Immature natural killer cell (primary cell): ENCODE results near the gene ABI3BP. TPM values are rescaled to one million over a fixed set of nuclear protein-coding genes. Genes with fewer than 3 reads are reported as not detected.

ENCODE experiments used
- DNase-seq, 3 donors: peaks; one replicate each; pipeline ENCODE4 v3.0.0; 2022; ENCODE audit warnings: mixed read lengths in 1 of 3
- H3K27ac Mint-ChIP-seq, 6 donors: one replicate each; pipeline ENCODE4 v1.8.0; 2020; ENCODE audit warnings: mixed read lengths in 6 of 6, mild to moderate bottlenecking in 5 of 6, inconsistent platforms in 4 of 6, moderate library complexity in 3 of 6
- H3K27me3 Mint-ChIP-seq, 3 donors: one replicate each; pipeline ENCODE4 v1.8.0; 2020 to 2021; ENCODE audit warnings: low read depth in 3 of 3, mild to moderate bottlenecking in 3 of 3, mixed read lengths in 3 of 3, moderate library complexity in 3 of 3, inconsistent platforms in 1 of 3
- H3K36me3 Mint-ChIP-seq, 3 donors: one replicate each; pipeline ENCODE4 v1.8.0; 2020; ENCODE audit warnings: mixed read lengths in 3 of 3, inconsistent platforms in 2 of 3, mild to moderate bottlenecking in 2 of 3
- H3K4me1 Mint-ChIP-seq, 2 donors: one replicate each; pipeline ENCODE4 v1.8.0; 2020; ENCODE audit warnings: inconsistent platforms in 2 of 2, mild to moderate bottlenecking in 2 of 2, mixed read lengths in 2 of 2, moderate library complexity in 1 of 2
- H3K4me3 Mint-ChIP-seq, 5 donors: one replicate each; pipeline ENCODE4 v1.8.0; 2020; ENCODE audit warnings: mild to moderate bottlenecking in 5 of 5, mixed read lengths in 5 of 5, inconsistent platforms in 3 of 5, moderate library complexity in 3 of 5
- H3K9me3 Mint-ChIP-seq, 6 donors: one replicate each; pipeline ENCODE4 v1.8.0; 2020; ENCODE audit warnings: mild to moderate bottlenecking in 6 of 6, mixed read lengths in 6 of 6, inconsistent platforms in 4 of 6, moderate library complexity in 3 of 6
- polyA plus RNA-seq, 3 donors: library from polyadenylated mRNA; unstranded; fragments of 300-500 nt; fragmentation: Illumina TruSeq; gene quantifications; one replicate each; pipeline ENCODE4 v1.2.3, GENCODE V29; 2021

Gene ABI3BP
- polyA plus RNA-seq, 3 donors from 2014 or later: not detected

GRCh38 chr3:100910986-100911385 lies 82.2 kb downstream of the ABI3BP start:
- no peak overlapping the region for H3K4me3 Mint-ChIP-seq
- H3K9me3 Mint-ChIP-seq: peaks cover 0 to 2% (median under 1%) of the 10 kb centered on the region in 6 donors
- no peaks in the 10 kb centered on the region for H3K36me3 Mint-ChIP-seq
- H3K4me1 Mint-ChIP-seq: no peaks in the 10 kb centered on the region
- no peak overlapping the region for H3K27ac Mint-ChIP-seq
- no peak for DNase-seq
- peaks cover 0 to 2% (median 0%) of the 10 kb centered on the region in 3 donors for H3K27me3 Mint-ChIP-seq

- Mint-ChIP-seq H3K9me3 (peaks cover 0 to 4% (median 0%) of the 10 kb centered on the region in 6 donors), H3K4me3 (no peak overlapping the region), H3K4me1 (peaks cover 3 to 11% of the 10 kb centered on the region in 2 donors), H3K27ac (no peak overlapping the region), H3K36me3 (no peaks in the 10 kb centered on the region), H3K27me3 (no peaks in the 10 kb centered on the region)
- no peak for DNase-seq
Measured at GRCh38 chr3:100902572-100902971, 90.6 kb downstream of the ABI3BP start.

DNA sequence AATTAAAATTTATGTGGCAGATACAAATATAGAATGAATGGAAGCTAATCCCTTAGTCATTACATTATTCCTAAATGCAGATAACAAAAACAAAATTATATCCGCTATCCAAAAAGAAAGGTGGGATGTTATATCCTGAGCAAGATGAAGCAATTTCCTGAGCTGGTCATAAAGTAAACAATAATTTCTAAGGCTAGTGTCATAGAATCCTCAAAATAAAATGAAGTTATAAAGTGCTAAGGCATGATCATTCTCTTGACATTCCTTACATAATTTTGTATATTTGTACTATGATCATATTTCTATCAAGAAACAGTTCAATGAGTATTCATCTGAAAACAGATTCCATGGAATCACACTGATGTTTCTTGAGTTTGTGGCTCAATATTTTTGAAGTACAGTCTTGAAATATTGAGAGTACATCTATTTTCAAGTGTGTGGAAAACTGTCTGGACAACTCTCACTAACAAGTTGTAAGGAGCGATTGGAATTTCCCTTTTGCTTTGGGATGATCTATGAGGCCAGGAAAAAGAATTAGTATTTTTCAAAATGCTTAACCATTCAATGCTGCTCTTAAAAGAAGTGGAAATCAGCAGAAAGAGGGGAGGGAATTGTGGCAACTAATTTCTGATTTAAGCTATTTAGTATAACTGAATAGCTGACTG lies 92.4 kb downstream of the ABI3BP start:
- DNase-seq: no peak
- H3K4me1 Mint-ChIP-seq: peaks cover 3 to 11% of the 10 kb centered on the region in 2 donors
- no peak overlapping the region for H3K27ac Mint-ChIP-seq
- H3K36me3 Mint-ChIP-seq: no peaks in the 10 kb centered on the region
- no peaks in the 10 kb centered on the region for H3K27me3 Mint-ChIP-seq
- H3K4me3 Mint-ChIP-seq: no peak overlapping the region
- H3K9me3 Mint-ChIP-seq: peaks cover 0 to 4% (median 0%) of the 10 kb centered on the region in 6 donors

GRCh38 chr3:100899440-100900091 lies 93.7 kb downstream of the ABI3BP start:
- H3K27me3 Mint-ChIP-seq: no peaks in the 10 kb centered on the region
- no peak overlapping the region for H3K4me3 Mint-ChIP-seq
- H3K36me3 Mint-ChIP-seq: peaks cover 0 to 3% (median 0%) of the 10 kb centered on the region in 3 donors
- H3K27ac Mint-ChIP-seq: no peak overlapping the region
- H3K4me1 Mint-ChIP-seq: peaks cover 3 to 11% of the 10 kb centered on the region in 2 donors
- H3K9me3 Mint-ChIP-seq: peaks cover 0 to 4% (median 0%) of the 10 kb centered on the region in 6 donors
- DNase-seq: no peak

GRCh38 chr3:100898681-100899080 lies 94.5 kb downstream of the ABI3BP start:
- peaks cover 0 to 4% (median 0%) of the 10 kb centered on the region in 6 donors for H3K9me3 Mint-ChIP-seq
- no peak overlapping the region for H3K4me3 Mint-ChIP-seq
- H3K27me3 Mint-ChIP-seq: peaks cover 0 to 2% (median 0%) of the 10 kb centered on the region in 3 donors
- H3K36me3 Mint-ChIP-seq: peaks cover 0 to 3% (median 0%) of the 10 kb centered on the region in 3 donors
- peaks cover 3 to 11% of the 10 kb centered on the region in 2 donors for H3K4me1 Mint-ChIP-seq
- no peak overlapping the region for H3K27ac Mint-ChIP-seq
- no peak for DNase-seq

DNA sequence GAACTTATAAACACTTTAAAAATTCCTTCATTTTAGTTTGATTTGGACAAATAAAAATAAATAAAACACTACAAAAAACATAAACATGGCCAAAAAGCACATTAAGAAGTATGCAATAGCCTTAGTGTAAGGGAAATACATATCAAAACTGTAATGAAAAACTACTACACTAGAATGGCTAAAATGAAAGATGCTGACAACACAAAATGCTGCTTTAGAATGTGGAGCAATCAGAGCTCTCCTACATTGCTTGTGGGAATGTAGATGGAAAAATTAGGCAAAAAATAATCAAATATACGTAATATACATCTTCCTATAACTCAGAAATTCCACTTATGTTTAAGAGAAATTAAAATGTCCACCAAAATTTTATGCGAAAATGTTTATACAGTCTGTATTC lies 96.2 kb downstream of the ABI3BP start:
- no peak overlapping the region for H3K27ac Mint-ChIP-seq
- no peak overlapping the region for H3K4me3 Mint-ChIP-seq
- no peak for DNase-seq
- peaks cover 0 to 3% (median 0%) of the 10 kb centered on the region in 3 donors for H3K36me3 Mint-ChIP-seq
- H3K9me3 Mint-ChIP-seq: peaks cover 0 to 7% (median 5%) of the 10 kb centered on the region in 6 donors
- H3K27me3 Mint-ChIP-seq: peaks cover 0 to 2% (median 0%) of the 10 kb centered on the region in 3 donors
- H3K4me1 Mint-ChIP-seq: peaks cover 3 to 11% of the 10 kb centered on the region in 2 donors

GRCh38 chr3:100893590-100893989 lies 99.6 kb downstream of the ABI3BP start:
- DNase-seq: no peak
- Mint-ChIP-seq H3K27me3 (peaks cover 0 to 2% (median 0%) of the 10 kb centered on the region in 3 donors), H3K36me3 (peaks cover 0 to 3% (median 0%) of the 10 kb centered on the region in 3 donors), H3K4me1 (peaks cover 0 to 1% of the 10 kb centered on the region in 2 donors), H3K27ac (no peak overlapping the region), H3K9me3 (peaks cover 0 to 7% (median 2%) of the 10 kb centered on the region in 6 donors), H3K4me3 (no peak overlapping the region)

DNA sequence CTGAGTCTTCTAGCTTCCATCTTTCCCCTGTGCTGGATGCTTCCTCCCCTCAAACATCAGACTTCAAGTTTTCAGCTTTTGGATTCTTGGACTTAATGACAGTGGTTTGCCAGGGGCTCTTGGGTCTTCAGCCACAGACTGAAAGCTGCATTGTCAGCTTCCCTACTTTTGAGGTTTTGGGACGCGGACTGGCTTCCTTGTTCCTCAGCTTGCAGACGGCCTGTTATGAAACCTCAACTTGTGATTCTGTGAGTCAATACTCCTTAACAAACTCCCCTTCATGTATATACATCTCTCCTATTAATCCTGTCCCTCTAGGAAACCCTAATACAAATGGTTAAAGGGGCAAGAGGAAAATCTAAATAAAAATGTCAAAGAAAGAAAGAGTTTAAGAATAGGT lies 100.1 kb downstream of the ABI3BP start:
- Mint-ChIP-seq H3K27me3 (peaks cover 0 to 2% (median 0%) of the 10 kb centered on the region in 3 donors), H3K4me3 (no peak overlapping the region), H3K36me3 (peaks cover 0 to 3% (median 0%) of the 10 kb centered on the region in 3 donors), H3K4me1 (no peaks in the 10 kb centered on the region), H3K27ac (no peak overlapping the region), H3K9me3 (peaks cover 0 to 7% (median 2%) of the 10 kb centered on the region in 6 donors)
- no peak for DNase-seq

GRCh38 chr3:100891827-100892226 lies 101.4 kb downstream of the ABI3BP start:
- Mint-ChIP-seq H3K9me3 (peaks cover 0 to 7% (median 2%) of the 10 kb centered on the region in 6 donors), H3K27me3 (peaks cover 0 to 2% (median 0%) of the 10 kb centered on the region in 3 donors), H3K27ac (no peak overlapping the region), H3K4me1 (no peaks in the 10 kb centered on the region), H3K36me3 (peaks cover 0 to 3% (median 0%) of the 10 kb centered on the region in 3 donors), H3K4me3 (no peak overlapping the region)
- no peak for DNase-seq

DNA sequence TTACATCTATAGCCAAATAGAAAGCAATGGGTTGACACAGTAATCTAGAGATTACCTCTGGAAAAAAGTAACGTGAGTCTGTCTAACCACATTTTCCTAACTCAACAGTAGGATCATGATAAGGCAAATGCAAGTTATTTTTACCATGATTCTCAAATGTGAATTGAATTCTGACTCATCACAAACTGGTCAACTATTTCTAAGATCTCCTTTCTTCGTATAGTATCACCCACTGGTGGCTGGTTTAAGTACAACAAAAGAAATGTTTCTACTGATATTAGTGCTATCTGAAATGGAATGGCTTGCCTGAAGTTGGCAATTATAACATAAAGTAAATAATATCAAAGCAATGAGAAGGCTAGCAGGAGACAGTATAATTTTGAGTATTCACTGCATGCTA lies 102.2 kb downstream of the ABI3BP start:
- Mint-ChIP-seq H3K9me3 (peaks cover 0 to 7% (median 2%) of the 10 kb centered on the region in 6 donors), H3K27me3 (peaks cover 0 to 2% (median 0%) of the 10 kb centered on the region in 3 donors), H3K4me1 (no peaks in the 10 kb centered on the region), H3K36me3 (peaks cover 0 to 3% (median 0%) of the 10 kb centered on the region in 3 donors), H3K27ac (no peak overlapping the region), H3K4me3 (no peak overlapping the region)
- DNase-seq: no peak

- Mint-ChIP-seq H3K9me3 (peaks cover 0 to 7% (median 2%) of the 10 kb centered on the region in 6 donors), H3K4me3 (no peak overlapping the region), H3K36me3 (no peaks in the 10 kb centered on the region), H3K27me3 (peaks cover 0 to 2% (median 1%) of the 10 kb centered on the region in 3 donors), H3K27ac (no peak overlapping the region), H3K4me1 (no peaks in the 10 kb centered on the region)
- no peak for DNase-seq
Measured at GRCh38 chr3:100888881-100889280, 104.3 kb downstream of the ABI3BP start.

- H3K36me3 Mint-ChIP-seq: no peaks in the 10 kb centered on the region
- H3K4me3 Mint-ChIP-seq: no peak overlapping the region
- no peaks in the 10 kb centered on the region for H3K4me1 Mint-ChIP-seq
- no peak overlapping the region for H3K27ac Mint-ChIP-seq
- H3K27me3 Mint-ChIP-seq: peaks cover 0 to 2% (median 1%) of the 10 kb centered on the region in 3 donors
- DNase-seq: no peak
- H3K9me3 Mint-ChIP-seq: peaks cover 0 to 2% (median 0%) of the 10 kb centered on the region in 6 donors
Measured at GRCh38 chr3:100882571-100882984, 110.6 kb downstream of the ABI3BP start.

DNA sequence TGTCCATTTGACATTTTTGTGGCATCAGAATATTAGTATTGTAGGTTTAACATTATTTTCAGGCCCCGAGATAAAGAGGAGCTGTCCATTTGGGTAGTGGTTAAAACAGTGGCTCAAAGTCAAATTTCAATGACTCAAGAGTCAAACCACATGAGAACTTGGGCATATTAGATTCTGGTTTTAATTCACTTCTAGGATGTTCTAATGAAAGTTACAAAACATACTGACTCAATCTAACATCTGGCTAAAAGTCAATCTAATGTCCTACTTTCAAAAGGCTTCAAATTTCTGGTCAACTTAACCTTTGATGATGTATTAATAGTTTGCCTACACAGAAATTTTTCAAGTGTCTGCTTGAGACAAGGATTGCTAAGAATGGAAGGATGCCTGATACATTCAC lies 112.4 kb downstream of the ABI3BP start:
- no peak for DNase-seq
- H3K27me3 Mint-ChIP-seq: peaks cover 1 to 3% (median 2%) of the 10 kb centered on the region in 3 donors
- no peaks in the 10 kb centered on the region for H3K4me1 Mint-ChIP-seq
- no peak overlapping the region for H3K27ac Mint-ChIP-seq
- H3K36me3 Mint-ChIP-seq: no peaks in the 10 kb centered on the region
- no peak overlapping the region for H3K4me3 Mint-ChIP-seq
- H3K9me3 Mint-ChIP-seq: peaks cover 0 to 2% (median 0%) of the 10 kb centered on the region in 6 donors

- Mint-ChIP-seq H3K36me3 (no peaks in the 10 kb centered on the region), H3K27ac (no peak overlapping the region), H3K9me3 (peaks cover 0 to 2% (median 0%) of the 10 kb centered on the region in 6 donors), H3K4me1 (no peaks in the 10 kb centered on the region), H3K4me3 (no peak overlapping the region), H3K27me3 (peaks cover 1 to 3% (median 2%) of the 10 kb centered on the region in 3 donors)
- no peak for DNase-seq
Measured at GRCh38 chr3:100880072-100880471, 113.1 kb downstream of the ABI3BP start.
